H9 (cell line): Measurements from ENCODE around the gene KATNB1. TPM values are rescaled to one million over a fixed set of nuclear protein-coding genes. Genes with fewer than 3 reads are reported as not detected.

Experiments
- DNase-seq: peaks from one replicate; pipeline ENCODE4 v3.0.0-alpha.2; 2017
- H2AFZ ChIP-seq: one replicate; pipeline ENCODE4 v1.6.1; 2013; ENCODE audit warnings: mild to moderate bottlenecking, low read length, control low read depth, moderate library complexity
- H2AK5ac ChIP-seq: 2 replicates; pipeline ENCODE4 v1.6.1; 2013; ENCODE audit warnings: low read length, control low read depth, mixed read lengths; ENCODE audit not compliant: insufficient read length
- H2BK120ac ChIP-seq: one replicate; pipeline ENCODE4 v1.6.1; 2013; ENCODE audit warnings: low read depth, mild to moderate bottlenecking, low read length, control low read depth, inconsistent platforms; ENCODE audit not compliant: poor library complexity, severe bottlenecking
- H2BK12ac ChIP-seq: 2 replicates; pipeline ENCODE4 v1.6.1; 2013; ENCODE audit warnings: low read length, control low read depth, mixed read lengths, low read depth; ENCODE audit not compliant: insufficient read length
- H2BK15ac ChIP-seq: 2 replicates; pipeline ENCODE4 v1.6.1; 2013; ENCODE audit warnings: low read depth, low read length, control low read depth
- H2BK20ac ChIP-seq: one replicate; pipeline ENCODE4 v1.6.1; 2013; ENCODE audit warnings: low read depth, mild to moderate bottlenecking, low read length, control low read depth, inconsistent platforms; ENCODE audit not compliant: poor library complexity, severe bottlenecking
- H2BK5ac ChIP-seq: 2 replicates; pipeline ENCODE4 v1.6.1; 2013; ENCODE audit warnings: low read length, control low read depth, mixed read lengths; ENCODE audit not compliant: insufficient read length
- H3K14ac ChIP-seq: 2 replicates; pipeline ENCODE4 v1.6.1; 2013; ENCODE audit warnings: low read length, control low read depth; ENCODE audit not compliant: insufficient read depth
- H3K18ac ChIP-seq: 2 replicates; pipeline ENCODE4 v1.6.1; 2013; ENCODE audit warnings: low read depth, mild to moderate bottlenecking, mixed read lengths, low read length, control low read depth; ENCODE audit not compliant: insufficient read length
- H3K23ac ChIP-seq: 2 replicates; pipeline ENCODE4 v1.6.1; 2013; ENCODE audit warnings: low read length, control low read depth, mixed read lengths, low read depth; ENCODE audit not compliant: insufficient read length
- H3K23me2 ChIP-seq: 2 replicates; pipeline ENCODE4 v1.6.1; 2013; ENCODE audit warnings: low read depth, mild to moderate bottlenecking, mixed read lengths, low read length, control low read depth; ENCODE audit not compliant: insufficient read length, poor library complexity, severe bottlenecking
- H3K27ac ChIP-seq: 2 replicates; pipeline ENCODE4 v1.5.1; 2013; ENCODE audit warnings: low read length, control low read depth, mixed read lengths, low read depth; ENCODE audit not compliant: insufficient read length
- H3K27me3 ChIP-seq: 2 replicates; pipeline ENCODE4 v1.6.1; 2013; ENCODE audit warnings: low read length, control low read depth, inconsistent platforms; ENCODE audit not compliant: insufficient read depth
- H3K4ac ChIP-seq: 2 replicates; pipeline ENCODE4 v1.6.1; 2013; ENCODE audit warnings: low read depth, mild to moderate bottlenecking, control low read depth, inconsistent platforms, low read length, moderate library complexity
- H3K4me1 ChIP-seq: 2 replicates; pipeline ENCODE4 v1.6.1; 2013; ENCODE audit warnings: low read length, control low read depth, inconsistent platforms; ENCODE audit not compliant: insufficient read depth
- H3K4me2 ChIP-seq: 2 replicates; pipeline ENCODE4 v1.6.1; 2013; ENCODE audit warnings: low read length, control low read depth, mixed read lengths; ENCODE audit not compliant: insufficient read length, insufficient read depth
- H3K56ac ChIP-seq: 2 replicates; pipeline ENCODE4 v1.6.1; 2013; ENCODE audit warnings: low read depth, mild to moderate bottlenecking, mixed read lengths, low read length, control low read depth; ENCODE audit not compliant: insufficient read length
- H3K79me1 ChIP-seq: 2 replicates; pipeline ENCODE4 v1.6.1; 2013; ENCODE audit warnings: low read depth, mild to moderate bottlenecking, moderate library complexity, low read length, control low read depth, inconsistent platforms; ENCODE audit not compliant: insufficient read depth, poor library complexity, severe bottlenecking
- H3K79me2 ChIP-seq: 2 replicates; pipeline ENCODE4 v1.6.1; 2013; ENCODE audit warnings: low read length, control low read depth, inconsistent platforms; ENCODE audit not compliant: insufficient read depth
- H3K9ac ChIP-seq: 2 replicates; pipeline ENCODE4 v1.6.1; 2013; ENCODE audit warnings: low read length, control low read depth, mixed read lengths; ENCODE audit not compliant: insufficient read length; ENCODE audit errors: extremely low read depth
- H3K9me3 ChIP-seq: one replicate; pipeline ENCODE4 v1.6.1; 2013; ENCODE audit warnings: low read depth, low read length, inconsistent platforms; ENCODE audit not compliant: control insufficient read depth
- H3T11ph ChIP-seq: one replicate; pipeline ENCODE4 v1.6.1; 2013; ENCODE audit warnings: mild to moderate bottlenecking, low read length, control low read depth, inconsistent platforms
- H4K20me1 ChIP-seq: one replicate; pipeline ENCODE4 v1.6.1; 2013; ENCODE audit not compliant: control insufficient read depth, insufficient read length, insufficient read depth
- H4K5ac ChIP-seq: 2 replicates; pipeline ENCODE4 v1.6.1; 2013; ENCODE audit warnings: low read depth, mild to moderate bottlenecking, mixed read lengths, low read length, control low read depth; ENCODE audit not compliant: insufficient read length
- H4K8ac ChIP-seq: replicated peaks from 2 replicates; pipeline ENCODE4 v1.6.1; 2013; ENCODE audit warnings: low read length, control low read depth, mixed read lengths, low read depth; ENCODE audit not compliant: insufficient read length
- H4K91ac ChIP-seq: 2 replicates; pipeline ENCODE4 v1.6.1; 2013; ENCODE audit warnings: low read depth, mild to moderate bottlenecking, moderate library complexity, mixed read lengths, low read length, control low read depth; ENCODE audit not compliant: insufficient read length
- H3K27ac Mint-ChIP-seq, 3 experiments: 2 replicates in 2 of 3; 3 replicates in 1 of 3; pipeline ENCODE4 v1.8.0; 2020 to 2021; ENCODE audit warnings: mixed read lengths in 3 of 3, mild to moderate bottlenecking in 1 of 3, moderate library complexity in 1 of 3
- H3K27me3 Mint-ChIP-seq: 2 replicates; pipeline ENCODE4 v1.8.0; 2021; ENCODE audit warnings: low read depth, mild to moderate bottlenecking, moderate library complexity, mixed read lengths
- H3K36me3 Mint-ChIP-seq, 3 experiments: 2 replicates in 2 of 3; 3 replicates in 1 of 3; pipeline ENCODE4 v1.8.0; 2020 to 2021; ENCODE audit warnings: low read depth in 3 of 3, mixed read lengths in 3 of 3; ENCODE audit not compliant: insufficient read depth in 1 of 3
- H3K4me1 Mint-ChIP-seq, 2 experiments: 2 replicates each; pipeline ENCODE4 v1.8.0; 2020; ENCODE audit warnings: mixed read lengths in 2 of 2
- H3K4me3 Mint-ChIP-seq, 2 experiments: 2 replicates in 1 of 2; 3 replicates in 1 of 2; pipeline ENCODE4 v1.8.0; 2020 to 2021; ENCODE audit warnings: mild to moderate bottlenecking in 2 of 2, mixed read lengths in 2 of 2, moderate library complexity in 1 of 2
- H3K9me3 Mint-ChIP-seq, 2 experiments: 2 replicates in 1 of 2; 3 replicates in 1 of 2; pipeline ENCODE4 v1.8.0; 2020; ENCODE audit warnings: mild to moderate bottlenecking in 2 of 2, mixed read lengths in 2 of 2, moderate library complexity in 1 of 2
- CTCF ChIP-seq: fragments of 200-600 bp; sonication (generic); conservative IDR thresholded peaks from 3 replicates; pipeline ENCODE4 v1.8.0; 2021; ENCODE audit warnings: antibody characterized with exemption, mild to moderate bottlenecking
- WGBS: extraction: QIAGEN DNeasy Blood & Tissue Kit; methylation state at CpG from one replicate; pipeline ENCODE4 v1.1.7; 2013; ENCODE audit warnings: missing lambda C conversion rate, low lambda C conversion rate, mixed read lengths; ENCODE audit not compliant: insufficient read length; ENCODE audit errors: extremely low coverage; 5-methylcytosine and 5-hydroxymethylcytosine counted together
- total RNA-seq: library from RNA; stranded (reverse); gene quantifications from 2 replicates; pipeline ENCODE4 v1.2.1, GENCODE V29; 2021

The KATNB1 gene
- total RNA-seq, 1 experiment from 2014 or later: 29.9 TPM

- no peak for TF ChIP-seq CTCF
- H4K91ac ChIP-seq: no peak overlapping the region
- H4K8ac ChIP-seq: no peak overlapping the region
- Mint-ChIP-seq H3K27ac (peak overlapping the region in 1 of 3 experiments; percentile 46; a peak in 3 of 7 replicates), H3K9me3 (no peaks in the 10 kb centered on the region; a peak in 1 of 5 replicates), H3K27me3 (peaks cover 41% of the 10 kb centered on the region), H3K4me1 (peaks cover 43 to 46% of the 10 kb centered on the region in 2 experiments), H3K4me3 (peak overlapping the region; percentile 86 to 94), H3K36me3 (no peaks in the 10 kb centered on the region)
- H3K14ac ChIP-seq: no peak overlapping the region; the same call in 1 of the 2 replicates
- H3K56ac ChIP-seq: no peak overlapping the region
- no peak overlapping the region for H2BK5ac ChIP-seq
- no peak overlapping the region for H2AFZ ChIP-seq
- no peak overlapping the region for H3K27ac ChIP-seq
- H3K9ac ChIP-seq: no peak overlapping the region
- H3K27me3 ChIP-seq: no peaks in the 10 kb centered on the region; the same call in 1 of the 2 replicates
- no CpG with 5 or more reads among the region's 16 CpGs for WGBS
- no peaks in the 10 kb centered on the region for H3K79me2 ChIP-seq
- H3T11ph ChIP-seq: no peak overlapping the region
- peak; percentile 67 for DNase-seq
- no peaks in the 10 kb centered on the region for H3K9me3 ChIP-seq
- H3K23ac ChIP-seq: no peak overlapping the region
- H3K4ac ChIP-seq: no peak overlapping the region
- no peak overlapping the region for H2BK120ac ChIP-seq
- H2AK5ac ChIP-seq: no peak overlapping the region
- no peak overlapping the region for H4K5ac ChIP-seq
- peak overlapping the region; percentile 42 for H3K4me2 ChIP-seq
- H3K23me2 ChIP-seq: peaks cover 4% of the 10 kb centered on the region
- H3K18ac ChIP-seq: no peak overlapping the region
- no peak overlapping the region for H2BK12ac ChIP-seq
- no peak overlapping the region for H2BK20ac ChIP-seq
- no peaks in the 10 kb centered on the region for H3K79me1 ChIP-seq
- H3K4me1 ChIP-seq: peaks cover 15% of the 10 kb centered on the region; the same call in 1 of the 2 replicates
- no peak overlapping the region for H2BK15ac ChIP-seq
- no peaks in the 10 kb centered on the region for H4K20me1 ChIP-seq
These were observed 67.8 kb downstream of the KATNB1 start for GRCh38 chr16:57803134-57803990.
